Spleen (tissue), 11 donors: ENCODE measurements around the gene OTC. TPM values are rescaled to one million over a fixed set of nuclear protein-coding genes. Genes with fewer than 3 reads are reported as not detected.

Experiments
- DNase-seq: peaks from one replicate; pipeline ENCODE4 v3.0.0-alpha.2; 2020
- H3K27ac ChIP-seq, 8 donors: fragments of 200-600 bp; sonication (generic) in 7 of 8; 1 replicate in 4 of 8; 2 replicates in 4 of 8; pipeline versions ENCODE4 v1.5.0 to v1.8.0; 2016 to 2021; ENCODE audit warnings: inconsistent platforms in 4 of 8, mild to moderate bottlenecking in 4 of 8, moderate library complexity in 1 of 8
- H3K27me3 ChIP-seq, 7 donors: fragments of 200-600 bp; sonication (generic) in 6 of 7; replicated peaks in 1 of 7; 1 replicate in 4 of 7; 2 replicates in 3 of 7; pipeline versions ENCODE4 v1.5.0 to v1.8.0; 2016 to 2021; ENCODE audit warnings: inconsistent platforms in 3 of 7, mild to moderate bottlenecking in 1 of 7
- H3K36me3 ChIP-seq, 6 donors: fragments of 200-600 bp; sonication (generic) in 5 of 6; 1 replicate in 4 of 6; 2 replicates in 2 of 6; pipeline versions ENCODE4 v1.5.0 to v1.8.0; 2016 to 2021; ENCODE audit warnings: inconsistent platforms in 2 of 6
- H3K4me1 ChIP-seq, 6 donors: fragments of 200-600 bp; sonication (generic) in 5 of 6; 1 replicate in 3 of 6; 2 replicates in 3 of 6; pipeline versions ENCODE4 v1.5.0 to v1.8.0; 2016 to 2021; ENCODE audit warnings: inconsistent platforms in 3 of 6
- H3K4me3 ChIP-seq, 8 donors: fragments of 200-600 bp; sonication (generic) in 7 of 8; 1 replicate in 4 of 8; 2 replicates in 4 of 8; pipeline versions ENCODE4 v1.5.0 to v1.8.0; 2016 to 2021; ENCODE audit warnings: inconsistent platforms in 4 of 8, mild to moderate bottlenecking in 4 of 8, moderate library complexity in 2 of 8
- H3K9me3 ChIP-seq, 8 donors: fragments of 200-600 bp; sonication (generic) in 7 of 8; 1 replicate in 4 of 8; 2 replicates in 4 of 8; pipeline versions ENCODE4 v1.5.0 to v1.8.0; 2016 to 2021; ENCODE audit warnings: inconsistent platforms in 4 of 8
- POLR2A ChIP-seq, 3 donors: fragments of 450-650 bp; IDR thresholded peaks; one replicate each; pipeline ENCODE4 v1.5.1; 2017; ENCODE audit warnings: antibody characterized with exemption in 3 of 3, mild to moderate bottlenecking in 1 of 3
- POLR2AphosphoS5 ChIP-seq, 3 donors: sonication (generic); formaldehyde crosslinking; IDR thresholded peaks; one replicate each; pipeline ENCODE4 v1.5.1; 2017; ENCODE audit warnings: antibody characterized with exemption in 3 of 3
- WGBS, 5 donors: extraction: QIAGEN DNeasy Blood & Tissue Kit in 3 of 5; methylation state at CpG; one replicate each; pipeline versions ENCODE4 v1.1.5 to v1.1.7; 2013 to 2018; 5-methylcytosine and 5-hydroxymethylcytosine counted together
- intact Hi-C: fragments of 100-400 bp; cut with DNase I; formaldehyde crosslinking; loops from one replicate; pipeline ENCODE4 v1.15.0; 2023; ENCODE audit warnings: low total_unique reads
- polyA plus RNA-seq, 3 donors: library from polyadenylated mRNA; stranded (reverse); fragments of 200-250 nt; gene quantifications; one replicate each; pipeline ENCODE4 v1.2.1, GENCODE V29; 2013
- small RNA-seq, 4 donors: library from RNA; depleted of rRNA; stranded (forward); fragments of <200 nt; gene quantifications; one replicate each; pipeline ENCODE3, GENCODE V24; 2016
- total RNA-seq, 7 donors: library from RNA; depleted of rRNA in 3 of 7; stranded (reverse); fragments of >200 nt in 3 of 7; fragmentation: NEBNext Ultra II Directional in 4 of 7; extraction: Animal tissue kit (Norgen Biotek cat#: 25700) in 4 of 7; gene quantifications; one replicate each; pipeline versions ENCODE4 v1.1.0 to v1.2.1, GENCODE V29; 2016 to 2021
- TF ChIP-seq, protein P1 (sequence below), 11 experiments: fragments of 200-600 bp in 7 of 11; fragments of 450-650 bp in 4 of 11; sonication (generic) in 4 of 11; IDR thresholded peaks in 8 of 11; conservative IDR thresholded peaks in 3 of 11; 1 replicate in 7 of 11; 2 replicates in 4 of 11; pipeline versions ENCODE4 v1.4.0 to v1.8.0; 2016 to 2021; ENCODE audit warnings: antibody characterized with exemption in 11 of 11, inconsistent platforms in 4 of 11, mild to moderate bottlenecking in 1 of 11
- donor health status: healthy with polysubstance abuse.
- donor health status: DM: no; HTN: no; CAD: no; lungs with moderate emphysema.
- donor health status: DM: no; HTN: no; CAD: no.
- donor health status: Bipolar disorder and iron deficiency.
- donor health status: healthy.
- donor health status: DM: no; HTN: no; CAD: no.
- donor health status: DM: yes; HTN: yes; CAD: no.

Gene OTC
- total and polyA plus RNA-seq, 10 donors, result 0.05 to 0.06 TPM; not detected in 8

- no peak overlapping the region for H3K27ac ChIP-seq
- peaks cover 0 to 8% (median 0%) of the 10 kb centered on the region in 7 donors for H3K27me3 ChIP-seq
- DNase-seq, result no peak
- no peaks in the 10 kb centered on the region for H3K36me3 ChIP-seq
- intact Hi-C loops, result no loop called here
- no peak overlapping the region for H3K4me3 ChIP-seq
- no peak for TF ChIP-seq POLR2AphosphoS5 (IDR thresholded peaks at IDR 0.05)
- TF ChIP-seq POLR2A (IDR thresholded peaks at IDR 0.05), result no peak
- TF ChIP-seq, protein P1, sequence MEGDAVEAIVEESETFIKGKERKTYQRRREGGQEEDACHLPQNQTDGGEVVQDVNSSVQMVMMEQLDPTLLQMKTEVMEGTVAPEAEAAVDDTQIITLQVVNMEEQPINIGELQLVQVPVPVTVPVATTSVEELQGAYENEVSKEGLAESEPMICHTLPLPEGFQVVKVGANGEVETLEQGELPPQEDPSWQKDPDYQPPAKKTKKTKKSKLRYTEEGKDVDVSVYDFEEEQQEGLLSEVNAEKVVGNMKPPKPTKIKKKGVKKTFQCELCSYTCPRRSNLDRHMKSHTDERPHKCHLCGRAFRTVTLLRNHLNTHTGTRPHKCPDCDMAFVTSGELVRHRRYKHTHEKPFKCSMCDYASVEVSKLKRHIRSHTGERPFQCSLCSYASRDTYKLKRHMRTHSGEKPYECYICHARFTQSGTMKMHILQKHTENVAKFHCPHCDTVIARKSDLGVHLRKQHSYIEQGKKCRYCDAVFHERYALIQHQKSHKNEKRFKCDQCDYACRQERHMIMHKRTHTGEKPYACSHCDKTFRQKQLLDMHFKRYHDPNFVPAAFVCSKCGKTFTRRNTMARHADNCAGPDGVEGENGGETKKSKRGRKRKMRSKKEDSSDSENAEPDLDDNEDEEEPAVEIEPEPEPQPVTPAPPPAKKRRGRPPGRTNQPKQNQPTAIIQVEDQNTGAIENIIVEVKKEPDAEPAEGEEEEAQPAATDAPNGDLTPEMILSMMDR (IDR thresholded peaks at IDR 0.05 in 8 of 11, conservative IDR thresholded peaks at IDR 0.05 in 3 of 11), result no peak
- 76 to 96% (median 87%) methylated on average over 6 of the region's 6 CpGs for WGBS, 5 donors
- no peaks in the 10 kb centered on the region for H3K4me1 ChIP-seq
- peaks cover 0 to 5% (median 0%) of the 10 kb centered on the region in 8 donors for H3K9me3 ChIP-seq
Observed at GRCh38 chrX:38468563-38469157, 116.3 kb downstream of the OTC start.

Small RNA genes within 50 kb of the gene (small RNA-seq; reads per million reads assigned to genes)
- gene RF00322, result 0 reads per million in 4 donors

Other genes starting within 250 kb of the OTC start
- gene SRPX, start 131.7 kb upstream of the OTC start, total RNA-seq, result 1 to 10 TPM; 1.3 to 4.9 (median 1.8) TPM
- 10 to 100 TPM in 1 of 3 donors, 1 to 10 TPM in 1, under 1 TPM in 1; 0.50 to 10.3 (median 4.1) TPM for gene SRPX, start 131.7 kb upstream of the OTC start, polyA plus RNA-seq
- gene RPGR, start 25.1 kb upstream of the OTC start, total RNA-seq, result 10 to 100 TPM; 10.5 to 34.5 (median 14.0) TPM
- 10 to 100 TPM in 1 of 3 donors, 1 to 10 TPM in 2; 5.9 to 11.0 (median 8.7) TPM for gene RPGR, start 25.1 kb upstream of the OTC start, polyA plus RNA-seq
- 100 to 1,000 TPM in 3 of 7 donors, 10 to 100 TPM in 4; 52.0 to 158 (median 97.3) TPM for gene TSPAN7, start 208.9 kb downstream of the OTC start, total RNA-seq
- gene TSPAN7, start 208.9 kb downstream of the OTC start, polyA plus RNA-seq, result 10 to 100 TPM in 2 of 3 donors, 1 to 10 TPM in 1; 7.2 to 30.2 (median 11.9) TPM